ENCODE data around the gene AATF. TPM values are rescaled to one million over a fixed set of nuclear protein-coding genes. Genes with fewer than 3 reads are reported as not detected.

The AATF gene
- total RNA-seq, 1 donor from 2014 or later, result 28.9 TPM

GRCh38 chr17:36936455-36937000 lies 12.2 kb upstream of the AATF start:
- Histone ChIP-seq H3K9ac (no peak overlapping the region), H3K27ac (no peak overlapping the region), H2AFZ (replicated peaks) (no peak overlapping the region), H4K20me1 (ENCODE audit: low read depth) (peaks cover 93% of the 10 kb centered on the region), H3K4me1 (peaks cover 59% of the 10 kb centered on the region), H3K4me3 (peak overlapping the region; percentile 43), H3K4me2 (peak overlapping the region; percentile 82), H3K79me2 (ENCODE audit: low read depth) (no peaks in the 10 kb centered on the region), H3K9me3 (ENCODE audit: low read depth) (no peaks in the 10 kb centered on the region), H3K36me3 (no peaks in the 10 kb centered on the region), H3K27me3 (peaks cover 100% of the 10 kb centered on the region), H3F3A (ENCODE audit: low read depth) (peaks cover 47% of the 10 kb centered on the region)
- DNase-seq (ENCODE audit: low spot score), result peak; percentile 90
- Mint-ChIP-seq H3K27ac (no peak overlapping the region), H3K4me3 (peak overlapping the region; percentile 81), H3K27me3 (ENCODE audit: insufficient read depth, low read depth) (peaks cover 92% of the 10 kb centered on the region), H3K9me3 (peaks cover 1% of the 10 kb centered on the region), H3K4me1 (peaks cover 50% of the 10 kb centered on the region), H3K36me3 (no peaks in the 10 kb centered on the region)
- TF ChIP-seq EZH2phosphoT487 (IDR thresholded peaks at IDR 0.05) (peak; percentile 25), EZH2 (IDR thresholded peaks at IDR 0.05) (peak; percentile 52)
- TF ChIP-seq, protein P1, sequence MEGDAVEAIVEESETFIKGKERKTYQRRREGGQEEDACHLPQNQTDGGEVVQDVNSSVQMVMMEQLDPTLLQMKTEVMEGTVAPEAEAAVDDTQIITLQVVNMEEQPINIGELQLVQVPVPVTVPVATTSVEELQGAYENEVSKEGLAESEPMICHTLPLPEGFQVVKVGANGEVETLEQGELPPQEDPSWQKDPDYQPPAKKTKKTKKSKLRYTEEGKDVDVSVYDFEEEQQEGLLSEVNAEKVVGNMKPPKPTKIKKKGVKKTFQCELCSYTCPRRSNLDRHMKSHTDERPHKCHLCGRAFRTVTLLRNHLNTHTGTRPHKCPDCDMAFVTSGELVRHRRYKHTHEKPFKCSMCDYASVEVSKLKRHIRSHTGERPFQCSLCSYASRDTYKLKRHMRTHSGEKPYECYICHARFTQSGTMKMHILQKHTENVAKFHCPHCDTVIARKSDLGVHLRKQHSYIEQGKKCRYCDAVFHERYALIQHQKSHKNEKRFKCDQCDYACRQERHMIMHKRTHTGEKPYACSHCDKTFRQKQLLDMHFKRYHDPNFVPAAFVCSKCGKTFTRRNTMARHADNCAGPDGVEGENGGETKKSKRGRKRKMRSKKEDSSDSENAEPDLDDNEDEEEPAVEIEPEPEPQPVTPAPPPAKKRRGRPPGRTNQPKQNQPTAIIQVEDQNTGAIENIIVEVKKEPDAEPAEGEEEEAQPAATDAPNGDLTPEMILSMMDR (IDR thresholded peaks at IDR 0.05), result no peak

DNA sequence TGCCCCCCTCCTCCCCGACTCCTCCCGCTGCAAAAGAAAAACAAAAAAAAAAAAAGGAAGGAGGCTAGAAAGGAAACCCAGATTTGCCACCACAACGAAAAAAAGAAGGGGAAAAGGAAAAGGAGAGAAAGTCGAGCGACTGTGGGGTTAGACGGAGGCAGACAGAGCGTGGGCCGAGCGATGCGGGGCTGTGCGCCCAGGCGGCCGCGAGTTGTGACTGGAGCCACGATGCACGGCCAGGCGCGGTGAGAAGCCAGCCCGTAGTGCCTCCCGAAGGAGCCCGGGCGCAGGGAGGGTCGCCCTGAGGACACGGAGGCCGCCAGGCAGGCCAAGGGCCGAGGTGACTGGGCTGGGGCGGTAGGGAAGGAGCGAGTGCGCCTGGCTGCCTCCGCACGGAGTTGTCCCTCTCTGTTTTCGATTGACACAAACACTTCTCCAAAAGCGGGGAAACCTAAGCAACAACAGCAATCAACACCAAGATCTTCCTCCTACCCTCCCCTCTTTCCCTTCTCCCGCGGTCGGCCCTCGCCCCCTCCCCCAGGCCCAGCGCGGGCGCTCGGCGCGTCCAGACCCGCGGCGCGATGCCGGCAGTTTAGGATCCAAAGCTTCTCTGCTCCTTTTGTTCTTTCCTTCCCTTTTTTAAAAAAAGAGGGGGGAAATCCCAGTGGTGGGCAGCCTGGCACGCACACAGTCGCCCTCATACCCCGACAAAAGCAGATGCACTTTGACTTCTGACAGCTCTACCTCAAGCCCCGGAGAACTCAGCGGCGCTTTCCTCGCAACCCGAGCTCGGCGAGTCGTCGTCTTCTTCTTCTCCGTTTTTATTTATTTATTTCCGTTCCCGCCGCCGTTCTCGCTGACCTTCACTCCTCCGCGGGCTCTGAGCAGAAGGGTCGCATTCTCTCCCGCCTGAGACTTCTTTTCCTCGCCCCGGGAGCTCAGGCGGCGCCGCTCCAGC lies 11.5 kb upstream of the AATF start, which contains the start of gene LHX1:
TSS of gene LHX1 (plus strand) at position 475 of the 958 bp plus-strand sequence. CDS start 723 bp downstream, outside the sequence.
- H4K20me1 ChIP-seq (ENCODE audit: low read depth), result peaks cover 97% of the 10 kb centered on the region
- H3K4me1 Mint-ChIP-seq, result peaks cover 50% of the 10 kb centered on the region
- no peak within 1 kb of the TSS for H3K9ac ChIP-seq

DNA sequence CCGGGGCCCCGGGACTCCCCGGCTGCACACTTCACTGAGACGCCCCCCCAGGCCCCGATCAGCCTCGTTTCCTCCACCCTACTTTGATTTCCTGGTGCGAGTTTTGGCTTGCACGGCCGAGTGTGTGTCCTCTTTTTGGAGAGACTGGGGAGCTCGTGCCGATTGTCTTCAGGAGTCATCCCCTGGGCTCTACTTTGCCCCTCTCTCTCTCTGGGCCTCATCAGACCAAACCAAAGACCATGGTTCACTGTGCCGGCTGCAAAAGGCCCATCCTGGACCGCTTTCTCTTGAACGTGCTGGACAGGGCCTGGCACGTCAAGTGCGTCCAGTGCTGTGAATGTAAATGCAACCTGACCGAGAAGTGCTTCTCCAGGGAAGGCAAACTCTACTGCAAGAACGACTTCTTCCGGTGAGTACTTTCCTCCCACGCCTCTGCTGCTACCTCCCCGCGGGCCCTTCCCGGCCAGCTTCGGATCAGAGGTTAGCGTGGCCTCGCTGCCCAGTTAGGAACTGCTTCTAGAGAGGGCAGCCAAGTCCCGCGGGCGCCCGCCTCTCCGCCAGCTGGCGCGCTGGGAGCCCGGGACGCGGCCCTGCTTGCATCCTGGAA lies 10.7 kb upstream of the AATF start:
- H3K9ac ChIP-seq, result no peak overlapping the region
- no peak overlapping the region for H3K27ac ChIP-seq
- peak overlapping the region; percentile 82 for H3K4me2 ChIP-seq
- H3F3A ChIP-seq (ENCODE audit: low read depth), result peaks cover 49% of the 10 kb centered on the region
- Mint-ChIP-seq H3K27me3 (ENCODE audit: insufficient read depth, low read depth) (peaks cover 85% of the 10 kb centered on the region), H3K9me3 (peaks cover 3% of the 10 kb centered on the region), H3K4me1 (peaks cover 46% of the 10 kb centered on the region), H3K4me3 (peak overlapping the region; percentile 81), H3K27ac (no peak overlapping the region), H3K36me3 (no peaks in the 10 kb centered on the region)
- H2AFZ ChIP-seq (replicated peaks), result no peak overlapping the region
- no peaks in the 10 kb centered on the region for H3K79me2 ChIP-seq (ENCODE audit: low read depth)
- peaks cover 99% of the 10 kb centered on the region for H4K20me1 ChIP-seq (ENCODE audit: low read depth)
- no peak for TF ChIP-seq EZH2 (IDR thresholded peaks at IDR 0.05)
- TF ChIP-seq, protein P1 (IDR thresholded peaks at IDR 0.05), result no peak
- TF ChIP-seq EZH2phosphoT487 (IDR thresholded peaks at IDR 0.05), result peak; percentile 16
- H3K27me3 ChIP-seq, result peaks cover 100% of the 10 kb centered on the region
- no peak overlapping the region for H3K4me3 ChIP-seq
- DNase-seq (ENCODE audit: low spot score), result peak; percentile 76
- H3K36me3 ChIP-seq, result no peaks in the 10 kb centered on the region
- H3K9me3 ChIP-seq (ENCODE audit: low read depth), result no peaks in the 10 kb centered on the region
- peaks cover 51% of the 10 kb centered on the region for H3K4me1 ChIP-seq

More for the DNA sequence above, 11.5 kb upstream of the AATF start, which contains the start of gene LHX1:
- H3K27ac ChIP-seq, result no peak within 1 kb of the TSS
- H3K36me3 ChIP-seq, result no peaks in the 10 kb centered on the region
- peaks cover 3% of the 10 kb centered on the region for H3K9me3 Mint-ChIP-seq
- TF ChIP-seq, protein P1 (IDR thresholded peaks at IDR 0.05), result no peak
- TF ChIP-seq EZH2phosphoT487 (IDR thresholded peaks at IDR 0.05), result peak; percentile 58
- TF ChIP-seq EZH2 (IDR thresholded peaks at IDR 0.05), result peak; percentile 16
- H3K4me1 ChIP-seq, result peaks cover 52% of the 10 kb centered on the region
- peak within 1 kb of the TSS; percentile 81 for H3K4me3 Mint-ChIP-seq
- H3K79me2 ChIP-seq (ENCODE audit: low read depth), result no peaks in the 10 kb centered on the region
- no peaks in the 10 kb centered on the region for H3K36me3 Mint-ChIP-seq
- peaks cover 100% of the 10 kb centered on the region for H3K27me3 ChIP-seq
- H3K4me3 ChIP-seq, result peak within 1 kb of the TSS; percentile 43
- peak; percentile 62 for DNase-seq (ENCODE audit: low spot score)
- H3K27me3 Mint-ChIP-seq (ENCODE audit: insufficient read depth, low read depth), result peaks cover 91% of the 10 kb centered on the region
- H2AFZ ChIP-seq (replicated peaks), result no peak within 1 kb of the TSS
- peak within 1 kb of the TSS; percentile 82 for H3K4me2 ChIP-seq
- H3K27ac Mint-ChIP-seq, result no peak within 1 kb of the TSS
- H3K9me3 ChIP-seq (ENCODE audit: low read depth), result no peaks in the 10 kb centered on the region
- H3F3A ChIP-seq (ENCODE audit: low read depth), result peaks cover 49% of the 10 kb centered on the region
